B cell (primary cell): Measurements from ENCODE around the gene ZBTB21. TPM values are rescaled to one million over a fixed set of nuclear protein-coding genes. Genes with fewer than 3 reads are reported as not detected.
"Not testable (repeated sequence)": the region's sequence is repeated elsewhere in the genome, so short reads cannot be mapped to it uniquely, and the experiment has no call there.

Source experiments
- ATAC-seq: fragments of 200-7000 bp; cut with Tn5 transposase; one replicate; pipeline ENCODE4 v1.10.0; 2021; ENCODE audit warnings: low read depth, mild to moderate bottlenecking, moderate number of reproducible peaks, moderate library complexity
- CTCF ChIA-PET: fragments of 350-600 bp; sonication (Branson Sonifier 250); formaldehyde crosslinking; loops from one replicate; lab custom pipeline; 2021; ENCODE audit warnings: antibody characterized with exemption, inconsistent platforms; lab: Charles Lee
- POLR2A ChIA-PET: fragments of 350-600 bp; sonication (Branson Sonifier 250); formaldehyde crosslinking; loops from one replicate; lab custom pipeline; 2021; ENCODE audit warnings: antibody characterized with exemption; lab: Charles Lee
- DNase-seq: peaks from one replicate; pipeline ENCODE4 v3.0.0; 2013
- H2AFZ ChIP-seq: 2 replicates; pipeline ENCODE4 v1.6.1; 2012; ENCODE audit warnings: mild to moderate bottlenecking, low read depth, low read length; ENCODE audit not compliant: insufficient read depth, poor library complexity, severe bottlenecking
- H3K27ac ChIP-seq, 2 donors: 1 replicate in 1 of 2; 2 replicates in 1 of 2; pipeline ENCODE4 v1.5.1; 2012 to 2013; ENCODE audit warnings: low read length in 2 of 2, mild to moderate bottlenecking in 2 of 2, moderate library complexity in 1 of 2
- H3K27me3 ChIP-seq, 4 experiments: fragments of 200-600 bp in 1 of 4; sonication (generic) in 1 of 4; replicated peaks in 1 of 4; 1 replicate in 2 of 4; 2 replicates in 2 of 4; pipeline versions ENCODE4 v1.6.1 to v1.7.0; 2013 to 2016; ENCODE audit warnings: low read length in 3 of 4, mild to moderate bottlenecking in 2 of 4, mixed read lengths in 1 of 4, moderate library complexity in 1 of 4; ENCODE audit not compliant: insufficient read depth in 4 of 4, control insufficient read depth in 3 of 4; ENCODE audit errors: control extremely low read depth in 1 of 4
- H3K36me3 ChIP-seq, 2 experiments: replicated peaks in 1 of 2; 1 replicate in 1 of 2; 2 replicates in 1 of 2; pipeline versions ENCODE4 v1.6.1 to v1.7.1; 2013; ENCODE audit warnings: low read length in 1 of 2; ENCODE audit not compliant: insufficient read depth in 2 of 2, control insufficient read depth in 1 of 2; ENCODE audit errors: control extremely low read depth in 1 of 2, extremely low read depth in 1 of 2
- H3K4me1 ChIP-seq, 2 donors: fragments of 200-600 bp in 1 of 2; sonication (generic) in 1 of 2; 1 replicate in 1 of 2; 2 replicates in 1 of 2; pipeline versions ENCODE4 v1.5.1 to v1.6.1; 2013 to 2017; ENCODE audit warnings: low read length in 2 of 2; ENCODE audit not compliant: control insufficient read depth in 2 of 2, insufficient read depth in 2 of 2
- H3K4me2 ChIP-seq: replicated peaks from 2 replicates; pipeline ENCODE3; 2012; ENCODE audit warnings: mild to moderate bottlenecking, low read depth, low read length; ENCODE audit not compliant: poor library complexity, severe bottlenecking
- H3K4me3 ChIP-seq, 5 experiments: fragments of 200-600 bp in 1 of 5; sonication (generic) in 1 of 5; 1 replicate in 3 of 5; 2 replicates in 2 of 5; pipeline versions ENCODE4 v1.5.1 to v1.7.0; 2011 to 2016; ENCODE audit warnings: low read length in 4 of 5, mild to moderate bottlenecking in 4 of 5, low read depth in 2 of 5, control low read depth in 1 of 5, moderate library complexity in 1 of 5; ENCODE audit not compliant: insufficient read depth in 1 of 5; ENCODE audit errors: control extremely low read depth in 1 of 5, extremely low read depth in 1 of 5
- H3K79me2 ChIP-seq: fragments of 200-600 bp; sonication (generic); one replicate; pipeline ENCODE4 v1.6.0; 2016; ENCODE audit warnings: low read length; ENCODE audit not compliant: control insufficient read depth, insufficient read depth
- H3K9ac ChIP-seq: fragments of 200-600 bp; sonication (generic); 2 replicates; pipeline ENCODE4 v1.6.1; 2017; ENCODE audit warnings: mild to moderate bottlenecking, low read length, moderate library complexity
- H3K9me3 ChIP-seq, 3 donors: one replicate each; pipeline versions ENCODE4 v1.6.1 to v1.7.1; 2013; ENCODE audit warnings: low read length in 2 of 3; ENCODE audit not compliant: control insufficient read depth in 2 of 3, insufficient read depth in 1 of 3; ENCODE audit errors: control extremely low read depth in 1 of 3
- H4K20me1 ChIP-seq: 2 replicates; pipeline ENCODE4 v1.6.0; 2012; ENCODE audit warnings: mild to moderate bottlenecking, low read length; ENCODE audit not compliant: insufficient read depth, control insufficient read depth, poor library complexity, severe bottlenecking
- H3K27ac Mint-ChIP-seq: one replicate; pipeline ENCODE4 v1.8.0; 2021; ENCODE audit warnings: mixed read lengths
- H3K27me3 Mint-ChIP-seq: one replicate; pipeline ENCODE4 v1.8.0; 2021; ENCODE audit warnings: mixed read lengths
- H3K4me1 Mint-ChIP-seq: one replicate; pipeline ENCODE4 v1.8.0; 2021; ENCODE audit warnings: mixed read lengths
- H3K4me3 Mint-ChIP-seq: one replicate; pipeline ENCODE4 v1.8.0; 2021; ENCODE audit warnings: mixed read lengths
- H3K9me3 Mint-ChIP-seq: one replicate; pipeline ENCODE4 v1.8.0; 2022; ENCODE audit warnings: mixed read lengths; ENCODE audit not compliant: insufficient read depth
- EZH2 ChIP-seq: IDR thresholded peaks from 2 replicates; pipeline ENCODE4 v1.6.1; 2012; ENCODE audit warnings: borderline replicate concordance, low read depth, mild to moderate bottlenecking, moderate library complexity, low read length; ENCODE audit not compliant: insufficient read depth, poor library complexity, severe bottlenecking
- WGBS: methylation state at CpG from one replicate; pipeline ENCODE4 v1.1.5; 2013; ENCODE audit warnings: missing lambda C conversion rate; ENCODE audit not compliant: insufficient coverage; 5-methylcytosine and 5-hydroxymethylcytosine counted together
- intact Hi-C: fragments of 100-400 bp; cut with micrococcal nuclease; formaldehyde crosslinking; loops from one replicate; pipeline ENCODE4 v1.10.0; 2022
- polyA plus RNA-seq: library from polyadenylated mRNA; depleted of rRNA; stranded (reverse); fragments of >200 nt; gene quantifications from 2 replicates; pipeline ENCODE4 v1.2.3, GENCODE V29; 2012
- total RNA-seq, 2 donors: library from RNA; stranded (reverse); fragments of 120-200 nt in 1 of 2; gene quantifications; 1 replicate in 1 of 2; 2 replicates in 1 of 2; pipeline versions ENCODE4 v1.2.3 to v1.2.4, GENCODE V29; 2013 to 2022
- TF ChIP-seq, protein P1 (sequence below): fragments of 200-600 bp; IDR thresholded peaks from one replicate; pipeline ENCODE4 v1.8.0; 2022; ENCODE audit warnings: antibody characterized with exemption, mild to moderate bottlenecking

Gene ZBTB21
- total and polyA plus RNA-seq, 2 donors (not counting 1 experiment from before 2014, with no cell fraction given) = 12.4 to 40.1 TPM

DNA sequence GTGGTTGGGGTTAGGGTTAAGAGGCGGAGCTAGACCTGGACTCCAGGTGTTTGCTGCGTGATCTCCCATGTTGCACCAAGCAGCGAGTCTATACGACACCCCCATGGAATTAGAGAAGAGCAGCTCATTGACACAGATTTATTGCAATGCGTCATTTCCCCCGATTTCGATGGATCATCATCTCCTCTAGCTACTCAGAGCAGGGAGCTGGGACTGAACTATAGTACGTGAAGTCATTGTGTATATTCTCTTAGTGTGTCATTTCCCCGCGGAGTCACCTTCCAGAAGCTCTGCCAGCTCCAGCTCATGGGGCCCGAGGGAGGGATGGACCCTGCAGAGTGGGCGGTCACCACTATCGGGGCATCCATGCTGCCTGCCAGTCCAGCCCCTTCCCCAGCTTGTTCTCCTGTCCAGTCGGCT, 48.9 kb downstream of the ZBTB21 start:
- H3K9me3 ChIP-seq = no peaks in the 10 kb centered on the region
- no peak for DNase-seq
- H3K4me2 ChIP-seq = peak overlapping the region; percentile 21
- no peaks in the 10 kb centered on the region for H4K20me1 ChIP-seq
- peak overlapping the region; percentile 52 for H2AFZ ChIP-seq
- WGBS = 69% methylated on average over 7 of the region's 14 CpGs
- Mint-ChIP-seq H3K4me1 (peaks cover 21% of the 10 kb centered on the region), H3K27ac (no peak overlapping the region), H3K4me3 (no peak overlapping the region), H3K9me3 (no peaks in the 10 kb centered on the region), H3K27me3 (peaks cover 48% of the 10 kb centered on the region)
- peaks cover 9 to 17% of the 10 kb centered on the region in 2 donors for H3K4me1 ChIP-seq
- no peak for TF ChIP-seq EZH2
- TF ChIP-seq, protein P1, sequence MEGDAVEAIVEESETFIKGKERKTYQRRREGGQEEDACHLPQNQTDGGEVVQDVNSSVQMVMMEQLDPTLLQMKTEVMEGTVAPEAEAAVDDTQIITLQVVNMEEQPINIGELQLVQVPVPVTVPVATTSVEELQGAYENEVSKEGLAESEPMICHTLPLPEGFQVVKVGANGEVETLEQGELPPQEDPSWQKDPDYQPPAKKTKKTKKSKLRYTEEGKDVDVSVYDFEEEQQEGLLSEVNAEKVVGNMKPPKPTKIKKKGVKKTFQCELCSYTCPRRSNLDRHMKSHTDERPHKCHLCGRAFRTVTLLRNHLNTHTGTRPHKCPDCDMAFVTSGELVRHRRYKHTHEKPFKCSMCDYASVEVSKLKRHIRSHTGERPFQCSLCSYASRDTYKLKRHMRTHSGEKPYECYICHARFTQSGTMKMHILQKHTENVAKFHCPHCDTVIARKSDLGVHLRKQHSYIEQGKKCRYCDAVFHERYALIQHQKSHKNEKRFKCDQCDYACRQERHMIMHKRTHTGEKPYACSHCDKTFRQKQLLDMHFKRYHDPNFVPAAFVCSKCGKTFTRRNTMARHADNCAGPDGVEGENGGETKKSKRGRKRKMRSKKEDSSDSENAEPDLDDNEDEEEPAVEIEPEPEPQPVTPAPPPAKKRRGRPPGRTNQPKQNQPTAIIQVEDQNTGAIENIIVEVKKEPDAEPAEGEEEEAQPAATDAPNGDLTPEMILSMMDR = no peak
- no peak overlapping the region for H3K27ac ChIP-seq
- no peak for ATAC-seq
- POLR2A ChIA-PET = no interaction called here
- no peaks in the 10 kb centered on the region for H3K36me3 ChIP-seq
- peaks cover 0 to 24% (median 6%) of the 10 kb centered on the region in 4 experiments for H3K27me3 ChIP-seq
- CTCF ChIA-PET = interaction anchor here (0.8 to 1.2 kb wide), 3 partner anchors 8 to 146 kb away, joined by 3 to 4 read pairs (median 3); no protein-coding TSS in a partner anchor
- H3K9ac ChIP-seq = peak overlapping the region; percentile 26
- H3K4me3 ChIP-seq = no peak overlapping the region
- intact Hi-C loops = loop anchor here (5.0 kb wide), 1 partner anchor 156 kb away; no protein-coding TSS in a partner anchor
- H3K79me2 ChIP-seq = no peaks in the 10 kb centered on the region

DNA sequence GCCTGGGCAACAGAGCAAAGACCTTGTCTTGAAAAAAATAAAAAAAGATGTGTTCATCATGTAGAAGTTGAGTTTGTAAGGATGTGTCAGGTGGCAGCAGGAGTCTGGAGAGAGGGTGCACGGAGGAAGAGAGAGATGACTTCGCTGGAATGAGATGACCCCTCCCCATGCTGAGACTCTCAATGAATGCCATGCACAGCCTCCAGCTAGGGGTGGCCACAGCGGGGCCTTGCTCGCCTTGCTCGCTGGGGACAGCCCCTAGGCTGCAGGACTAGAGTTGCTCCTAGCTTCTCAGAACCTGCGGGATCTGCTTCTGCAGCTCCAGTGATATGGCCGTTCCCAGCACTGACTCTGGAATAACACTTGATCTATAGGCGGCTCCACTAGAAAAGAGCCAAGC, 49.8 kb downstream of the ZBTB21 start:
- no peak for DNase-seq
- Histone ChIP-seq H3K4me3 (no peak overlapping the region), H3K4me1 (peaks cover 9 to 24% of the 10 kb centered on the region in 2 donors), H4K20me1 (no peaks in the 10 kb centered on the region), H3K27me3 (peaks cover 0 to 26% (median 6%) of the 10 kb centered on the region in 4 experiments), H3K36me3 (no peaks in the 10 kb centered on the region), H3K9ac (no peak overlapping the region), H3K4me2 (no peak overlapping the region), H2AFZ (no peak overlapping the region), H3K9me3 (peaks cover 0 to 6% (median 0%) of the 10 kb centered on the region in 3 donors), H3K79me2 (no peaks in the 10 kb centered on the region), H3K27ac (no peak overlapping the region)
- 98% methylated on average over 7 of the region's 8 CpGs for WGBS
- no peaks in the 10 kb centered on the region for H3K9me3 Mint-ChIP-seq
- ChIA-PET POLR2A (no interaction called here), CTCF (interaction anchor here (1.2 kb wide), 2 partner anchors 144 to 147 kb away, joined by 3 to 4 read pairs; no protein-coding TSS in a partner anchor)
- peaks cover 24% of the 10 kb centered on the region for H3K4me1 Mint-ChIP-seq
- no peak overlapping the region for H3K4me3 Mint-ChIP-seq
- peaks cover 44% of the 10 kb centered on the region for H3K27me3 Mint-ChIP-seq
- no peak overlapping the region for H3K27ac Mint-ChIP-seq
- TF ChIP-seq, protein P1 = no peak
- no peak for TF ChIP-seq EZH2
- ATAC-seq = no peak
- intact Hi-C loops = loop anchor here (5.0 kb wide), 1 partner anchor 157 kb away; no protein-coding TSS in a partner anchor

DNA sequence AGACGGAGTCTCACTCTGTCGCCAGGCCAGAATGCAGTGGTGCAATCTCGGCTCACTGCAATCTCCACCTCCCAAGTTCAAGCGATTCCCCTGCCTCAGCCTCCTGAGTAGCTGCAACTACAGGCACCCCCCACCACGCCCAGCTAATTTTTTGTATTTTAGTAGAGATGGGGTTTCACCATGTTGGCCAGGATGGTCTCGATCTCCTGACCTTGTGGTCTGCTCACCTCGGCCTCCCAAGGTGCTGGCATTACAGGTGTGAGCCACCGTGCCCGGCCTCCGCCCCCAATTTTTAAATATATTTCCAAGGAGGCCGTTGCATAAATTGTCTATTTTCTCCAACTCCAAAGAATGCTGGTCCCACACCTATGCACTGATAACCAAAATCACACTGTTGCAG, 50.5 kb downstream of the ZBTB21 start:
- H3K36me3 ChIP-seq, H3K9me3 ChIP-seq, H3K79me2 ChIP-seq, H3K4me3 Mint-ChIP-seq, H3K9me3 Mint-ChIP-seq, H4K20me1 ChIP-seq, ATAC-seq, H3K9ac ChIP-seq, CTCF ChIA-PET, H3K4me2 ChIP-seq, H3K4me3 ChIP-seq, H3K27ac Mint-ChIP-seq, DNase-seq, H3K27ac ChIP-seq, H2AFZ ChIP-seq: not testable (repeated sequence)
- peaks cover 44% of the 10 kb centered on the region for H3K27me3 Mint-ChIP-seq
- intact Hi-C loops = loop anchor here (5.0 kb wide), 1 partner anchor 158 kb away; no protein-coding TSS in a partner anchor
- Histone ChIP-seq H3K4me1 (peaks cover 14 to 22% of the 10 kb centered on the region in 2 donors), H3K27me3 (peaks cover 0 to 33% (median 8%) of the 10 kb centered on the region in 4 experiments)
- POLR2A ChIA-PET = interaction anchor here (0.7 kb wide), 1 partner anchor 136 kb away, joined by 4 read pairs; no protein-coding TSS in a partner anchor
- peaks cover 22% of the 10 kb centered on the region for H3K4me1 Mint-ChIP-seq
- WGBS = 93% methylated on average over 4 of the region's 11 CpGs
